ENCODE results near the gene NDUFA5.

The NDUFA5 gene

DNA sequence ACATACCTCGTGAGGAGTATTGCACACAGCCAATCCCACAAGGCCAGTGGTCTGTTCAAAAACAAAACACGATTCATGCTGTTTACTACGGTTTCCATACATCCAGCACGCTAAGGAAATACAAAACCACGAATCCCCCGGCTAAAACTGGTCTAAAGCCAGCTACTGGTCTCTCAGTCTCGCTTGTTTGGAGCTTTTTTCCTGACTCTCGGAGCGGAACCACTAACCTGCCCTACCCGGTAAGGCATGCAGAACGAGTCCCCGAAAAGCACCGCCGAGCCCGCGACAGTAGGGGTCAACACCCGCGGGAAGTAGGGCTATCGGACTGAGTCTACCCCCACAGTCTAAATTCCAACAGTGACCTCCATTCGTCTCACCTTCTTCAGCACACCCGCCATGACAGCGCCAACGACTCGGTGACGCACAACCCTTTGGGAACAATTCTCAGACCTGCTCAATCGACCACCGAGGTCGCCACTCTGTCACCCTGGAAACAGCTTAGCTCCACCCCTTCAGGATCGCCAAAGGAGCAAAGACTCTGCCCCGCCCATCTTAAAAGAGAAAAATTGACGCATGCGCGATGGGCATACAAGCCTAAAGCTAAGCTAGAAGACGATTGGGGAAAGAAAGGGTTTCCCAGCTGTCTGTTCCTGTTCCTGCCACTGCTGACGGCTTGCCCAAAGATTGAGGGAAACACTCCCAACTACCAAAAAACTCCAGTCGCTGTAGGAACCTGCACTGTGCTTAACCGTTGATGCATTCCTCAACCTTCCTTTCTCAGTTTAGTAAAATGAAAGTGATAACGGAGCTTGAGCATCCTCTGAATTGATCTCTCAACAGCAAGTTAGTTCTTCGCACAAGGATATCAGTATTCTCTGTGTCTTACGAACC, at the start of gene NDUFA5:
Gene NDUFA5, minus strand, starts transcription at position 421 of the 891 bp plus-strand sequence. Its CDS starts 23 bp downstream, at position 398.
- DNase-seq (ENCODE audit: low read depth) = peak; percentile 95

DNA sequence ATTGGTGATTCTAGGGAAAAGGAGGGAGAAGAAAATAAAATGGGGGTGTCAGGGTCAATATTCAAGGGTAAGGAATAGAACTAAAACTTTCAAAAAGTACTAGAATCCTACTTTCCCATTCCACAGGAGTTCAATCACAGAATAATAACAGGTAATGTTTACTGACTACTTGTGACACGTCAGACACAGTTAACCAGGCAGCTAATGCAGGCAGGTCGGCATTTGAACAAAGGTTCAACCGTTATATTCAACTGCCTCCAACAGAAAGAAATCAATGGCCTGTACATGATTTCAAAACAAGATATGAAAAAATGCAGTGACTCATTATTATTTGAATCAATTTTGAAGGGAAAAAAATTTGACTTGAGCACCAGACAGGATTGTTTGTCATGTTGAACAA, 47.1 kb upstream of the NDUFA5 start:
- DNase-seq (ENCODE audit: low read depth) = no peak

DNA sequence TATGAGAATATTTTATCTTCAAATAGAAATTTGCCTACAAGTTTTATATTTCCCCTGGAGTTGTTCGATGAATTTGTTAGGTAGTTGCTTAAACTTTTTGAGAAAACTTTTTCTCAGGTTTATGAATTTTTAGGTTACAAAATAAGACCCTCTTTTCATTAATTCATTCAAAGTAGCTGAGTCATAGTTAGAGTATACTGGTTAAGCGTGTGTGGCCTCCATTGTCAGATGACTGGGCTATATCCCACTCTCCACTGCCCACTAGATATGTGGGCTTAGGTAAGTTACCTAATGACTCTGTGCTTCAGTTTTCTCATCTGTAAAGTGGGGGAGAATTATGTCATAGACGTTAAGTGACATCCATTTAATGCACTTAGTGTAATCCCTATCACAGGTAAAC, 45.0 kb upstream of the NDUFA5 start:
- DNase-seq (ENCODE audit: low read depth) = no peak

DNA sequence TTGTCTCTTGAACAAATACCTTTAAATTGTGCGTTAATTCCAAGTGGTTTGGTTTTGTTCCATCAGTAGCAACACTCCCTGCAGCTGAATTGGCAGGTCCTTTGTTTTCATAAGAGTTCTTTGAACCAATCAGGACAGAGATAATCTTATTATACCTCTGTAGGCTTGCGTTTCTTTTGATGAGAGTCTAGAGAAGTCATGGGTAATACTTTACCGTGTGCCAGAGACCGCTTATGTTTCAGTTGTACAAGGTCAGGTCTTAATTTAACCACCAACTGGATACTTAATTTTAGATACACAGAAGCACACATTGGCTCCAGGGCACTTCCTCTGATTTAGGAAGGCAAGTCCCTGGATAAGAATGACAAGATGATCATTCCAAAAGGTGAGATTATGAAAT, 43.9 kb upstream of the NDUFA5 start, which contains the start of gene ASB15:
Gene ASB15, plus strand, starts transcription at position 292 of the 400 bp plus-strand sequence. CDS start 12,682 bp downstream, outside the sequence.
- DNase-seq (ENCODE audit: low read depth) = no peak

DNA sequence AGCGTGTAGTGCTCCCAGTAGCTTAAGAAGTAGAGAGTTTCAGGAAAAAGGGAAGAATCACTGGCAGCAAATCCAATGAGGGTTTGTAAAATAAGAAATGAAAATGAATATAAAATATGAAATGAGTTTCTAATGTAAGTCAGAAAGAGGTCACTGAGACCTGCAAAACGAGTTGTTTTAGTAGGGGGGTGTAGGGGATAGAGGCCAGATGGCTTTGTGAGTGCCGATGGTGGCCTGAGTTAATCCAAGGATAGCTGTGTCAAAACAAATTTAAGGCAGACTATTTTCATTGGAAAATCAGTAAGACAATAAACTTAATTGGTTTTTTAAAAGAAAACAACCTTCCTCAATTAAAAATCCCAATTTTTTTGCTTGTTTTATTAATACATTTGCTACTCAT, 43.3 kb upstream of the NDUFA5 start:
- no peak for DNase-seq (ENCODE audit: low read depth)

DNA sequence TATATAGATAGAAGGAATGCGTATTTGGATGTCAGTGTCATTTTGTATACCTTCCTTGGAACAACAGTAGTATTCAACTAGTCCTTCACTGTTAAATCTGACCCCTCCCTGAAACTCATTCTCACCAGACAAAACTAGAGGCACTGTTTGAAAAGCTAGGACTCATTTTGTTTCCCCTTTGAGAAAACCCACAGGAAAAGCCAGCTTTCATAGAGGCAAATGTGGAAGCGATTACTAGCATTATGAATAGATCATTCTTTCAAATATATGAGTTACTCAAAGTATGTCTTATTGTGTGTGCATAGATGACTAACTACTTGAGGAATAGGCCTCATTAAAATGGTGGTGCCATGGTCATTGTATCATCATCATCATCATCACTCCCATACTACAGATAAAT, 42.1 kb upstream of the NDUFA5 start:
- DNase-seq (ENCODE audit: low read depth) = no peak

DNA sequence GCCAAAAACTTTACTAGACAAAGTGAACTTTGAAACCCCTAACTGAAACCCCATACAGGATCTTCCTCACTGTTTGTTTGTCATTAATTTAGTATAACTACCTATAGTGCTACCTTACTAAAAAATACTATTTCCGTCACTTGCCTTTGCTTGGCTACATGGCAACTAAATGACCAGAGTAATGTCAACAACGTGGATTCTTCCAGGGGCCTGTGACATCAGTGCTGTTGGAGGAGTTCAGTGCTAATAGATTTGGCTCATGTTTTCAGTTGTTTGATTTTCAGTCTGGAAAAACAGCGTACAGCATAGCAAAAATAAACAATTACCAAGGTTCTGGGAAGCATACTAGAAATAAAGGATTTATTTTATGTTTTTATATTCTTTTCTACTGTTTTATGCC, 41.0 kb upstream of the NDUFA5 start:
- DNase-seq (ENCODE audit: low read depth) = no peak

DNA sequence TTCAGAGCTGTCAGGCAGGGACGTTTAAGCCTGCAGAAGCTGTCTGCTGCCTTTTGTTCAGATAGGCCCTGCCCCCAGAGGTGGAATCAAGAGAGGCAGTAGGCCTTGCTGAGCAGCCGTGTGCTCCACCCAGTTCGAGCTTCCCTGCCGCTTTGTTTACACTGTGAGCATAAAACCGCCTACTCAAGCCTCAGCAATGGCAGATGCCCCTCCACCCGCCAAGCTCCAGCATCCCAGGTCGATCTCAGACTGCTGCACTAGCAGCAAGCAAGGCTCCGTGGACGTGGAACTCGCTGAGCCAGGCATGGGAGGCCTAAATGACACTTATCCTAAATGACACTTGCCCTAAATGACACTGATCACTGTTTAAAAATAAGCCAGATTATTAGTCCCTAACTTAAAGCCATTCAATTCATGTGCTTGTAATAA, 37.2 kb upstream of the NDUFA5 start:
- no peak for DNase-seq (ENCODE audit: low read depth)

DNA sequence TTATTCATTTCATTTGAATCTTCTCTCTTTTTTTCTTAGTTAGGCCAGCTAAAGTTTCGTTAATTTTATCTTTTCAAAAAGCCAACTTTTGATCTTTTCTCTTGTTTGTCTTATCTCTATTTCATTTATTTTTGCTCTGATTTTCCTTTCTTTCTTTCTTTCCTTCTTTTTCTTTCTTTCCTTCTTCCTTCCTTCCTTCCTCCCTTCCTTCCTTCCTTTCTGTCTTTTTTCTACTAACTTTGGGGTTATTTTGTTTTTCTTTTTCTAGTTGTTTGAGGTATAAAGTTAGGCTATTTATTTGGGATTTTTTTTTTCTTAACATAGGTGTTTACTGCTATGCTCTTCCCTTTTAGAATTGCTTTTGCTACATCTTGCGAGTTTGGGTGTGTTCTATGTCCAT, 30.8 kb upstream of the NDUFA5 start:
- DNase-seq (ENCODE audit: low read depth) = no peak

DNA sequence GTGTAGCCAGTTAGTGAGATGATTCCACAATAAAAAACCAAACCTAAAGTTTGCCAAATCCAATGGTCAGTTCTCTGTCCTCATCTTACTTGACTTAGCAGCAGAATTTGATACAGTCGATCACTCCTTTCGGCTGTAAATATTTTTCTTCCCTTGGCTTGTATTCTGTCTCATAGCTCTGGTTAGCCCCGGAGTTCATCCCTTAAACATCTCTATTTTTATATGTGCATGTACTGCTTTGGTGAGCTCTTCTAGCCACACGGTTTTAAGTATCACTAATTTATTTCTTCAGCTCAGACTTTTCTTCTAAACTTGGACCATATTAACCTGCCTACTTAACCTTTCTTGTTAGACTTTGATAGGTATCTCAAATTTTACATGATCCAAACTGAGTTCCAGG, 26.2 kb upstream of the NDUFA5 start:
- no peak for DNase-seq (ENCODE audit: low read depth)

DNA sequence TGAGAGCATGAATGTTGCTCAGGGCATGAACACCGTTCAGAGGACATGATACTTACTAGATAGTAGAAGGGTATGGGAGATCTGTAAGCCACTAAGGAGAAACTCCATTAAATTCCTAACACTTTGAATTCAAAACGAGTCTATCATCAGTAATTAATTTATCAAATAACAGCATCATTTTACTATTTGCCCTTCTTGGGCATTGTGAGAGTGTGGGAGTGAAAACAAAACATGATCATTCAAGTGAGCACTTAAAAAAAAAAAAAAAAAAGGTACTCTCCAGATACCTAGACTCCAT, 23.5 kb upstream of the NDUFA5 start:
- DNase-seq (ENCODE audit: low read depth) = no peak

DNA sequence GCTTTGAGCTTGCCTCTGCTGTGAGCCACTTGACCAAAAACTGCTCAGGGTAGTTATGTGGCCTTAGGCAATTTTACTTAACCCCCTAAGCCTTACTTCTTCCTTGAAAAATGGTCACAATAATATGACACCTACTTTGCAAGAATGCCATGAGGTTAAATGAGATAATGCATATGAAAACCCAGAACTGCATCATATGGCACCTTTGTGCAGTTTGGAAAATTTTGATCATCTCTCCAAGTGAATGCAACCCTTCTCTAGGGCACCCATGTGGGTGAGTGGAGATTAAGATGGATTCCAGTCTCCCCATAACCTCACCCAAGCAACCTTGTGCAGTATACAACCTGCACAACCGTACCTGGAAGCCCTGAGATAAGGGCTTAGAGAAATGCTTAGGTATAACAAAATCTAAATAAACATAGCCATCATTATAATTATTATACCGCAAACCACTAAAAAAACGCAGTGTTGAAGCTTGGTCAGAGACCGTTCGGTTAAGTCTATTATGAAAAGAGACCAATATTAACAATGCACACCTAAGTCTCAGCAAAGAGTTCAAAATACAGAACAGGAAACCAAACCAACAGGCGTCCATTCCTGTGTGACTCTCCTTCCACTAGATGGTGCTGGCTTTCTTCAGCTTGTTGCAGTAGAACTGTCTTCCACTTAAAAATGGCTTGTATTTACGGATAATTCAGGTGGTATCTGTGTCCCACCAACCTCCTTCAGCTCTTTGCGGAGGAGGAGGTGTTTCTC, 23.0 kb upstream of the NDUFA5 start:
- no peak for DNase-seq (ENCODE audit: low read depth)

DNA sequence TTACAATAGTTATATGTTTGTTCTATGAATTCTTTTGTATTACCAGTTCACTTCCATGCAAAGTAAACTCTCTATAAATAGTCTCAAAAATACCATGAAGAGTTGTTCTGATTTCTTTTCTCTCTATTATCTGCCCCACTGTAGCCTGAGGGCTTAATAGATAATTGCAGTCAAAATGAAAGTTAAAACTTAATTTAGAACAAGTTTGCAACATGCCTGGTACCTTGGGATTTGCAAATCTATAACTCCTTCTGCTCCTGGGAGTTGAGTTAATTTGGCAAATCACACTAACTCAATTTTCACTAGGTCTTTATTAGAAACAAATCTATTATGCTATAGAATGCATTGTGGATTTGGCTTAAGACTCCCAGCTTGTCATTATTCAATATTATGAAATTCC, 21.8 kb upstream of the NDUFA5 start:
- DNase-seq (ENCODE audit: low read depth) = no peak

DNA sequence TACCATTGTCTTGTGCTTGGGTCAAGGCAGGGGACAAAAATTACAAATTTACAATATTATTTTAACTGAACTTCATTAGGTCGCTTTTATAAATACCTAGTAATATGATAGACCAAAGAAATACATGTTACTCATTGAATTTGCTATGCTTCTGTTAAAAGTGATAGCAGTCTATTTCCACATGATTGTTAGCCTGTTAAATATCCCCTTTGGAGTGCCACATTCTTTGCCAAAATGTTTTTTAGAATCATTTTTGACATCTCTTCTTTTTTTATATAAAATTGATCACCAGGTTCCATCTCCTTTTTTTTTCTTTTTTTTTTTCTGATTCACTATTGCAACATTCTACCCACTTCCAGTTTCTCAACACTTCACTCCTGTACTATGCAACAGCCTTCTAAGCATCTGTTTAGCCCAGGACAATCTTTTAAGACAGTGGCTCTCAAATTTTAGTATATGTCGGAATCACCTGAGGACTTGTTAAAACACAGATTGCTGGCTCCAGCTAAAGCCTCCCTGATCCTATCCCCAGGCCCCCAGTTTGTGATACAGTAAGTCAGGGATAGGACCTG, 16.4 kb upstream of the NDUFA5 start:
- no peak for DNase-seq (ENCODE audit: low read depth)

DNA sequence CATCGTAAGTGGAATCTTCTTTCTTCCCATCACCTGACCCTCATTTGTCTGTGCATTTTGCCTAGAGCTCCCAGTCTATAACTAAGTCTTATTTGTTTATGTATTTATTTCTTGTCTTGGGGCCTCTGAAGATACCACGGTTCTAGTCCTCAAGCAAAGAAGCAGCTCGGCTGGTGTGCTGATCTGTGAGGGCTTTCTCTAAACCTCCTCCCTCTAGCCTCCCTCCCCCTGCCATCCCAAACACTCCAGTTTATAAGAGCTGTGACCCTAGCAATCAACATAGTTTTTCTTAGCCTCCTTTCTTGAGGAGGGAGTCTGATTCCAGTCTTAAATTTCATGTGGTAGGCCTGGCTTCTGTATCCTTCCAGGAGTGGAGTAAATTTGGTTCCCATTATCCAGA, 15.7 kb upstream of the NDUFA5 start:
- no peak for DNase-seq (ENCODE audit: low read depth)

DNA sequence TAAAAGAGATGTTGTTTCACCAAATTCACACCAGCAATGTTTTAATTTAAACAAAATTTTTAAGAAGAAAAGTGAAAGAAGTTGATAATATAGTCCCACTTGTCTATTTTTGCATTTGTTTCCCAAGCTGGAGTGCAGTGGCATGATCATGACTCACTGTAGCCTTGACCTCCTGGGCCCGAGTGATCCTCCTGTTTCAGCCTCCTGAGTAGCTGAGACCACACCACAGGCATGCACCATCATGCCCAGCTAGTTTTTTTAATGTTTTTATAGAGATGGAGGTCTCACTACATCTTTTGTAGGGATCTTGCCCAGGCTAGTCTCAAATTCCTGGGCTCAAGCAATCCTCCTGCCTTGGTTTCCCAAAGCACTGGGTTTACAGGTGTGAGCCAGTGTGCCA, 14.1 kb upstream of the NDUFA5 start:
- DNase-seq (ENCODE audit: low read depth) = no peak

DNA sequence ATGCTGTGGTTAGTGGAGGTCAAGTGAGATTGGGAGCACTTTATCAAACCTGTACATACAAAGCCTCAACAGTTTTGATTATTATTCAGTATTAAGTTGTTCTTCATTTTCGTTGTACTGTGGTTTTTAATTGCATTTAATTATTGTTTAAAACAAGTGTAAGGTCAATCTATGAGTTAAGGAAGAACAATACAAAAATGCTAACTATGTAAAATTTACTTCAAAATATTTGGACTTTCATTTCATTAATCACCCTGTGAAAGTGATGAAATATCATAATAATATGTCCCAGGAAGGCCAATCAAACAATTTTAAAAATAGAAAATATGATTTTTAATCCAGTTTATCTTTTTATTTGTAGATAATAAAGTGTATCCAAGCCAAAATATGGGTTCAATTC, 13.6 kb upstream of the NDUFA5 start:
- DNase-seq (ENCODE audit: low read depth) = no peak

DNA sequence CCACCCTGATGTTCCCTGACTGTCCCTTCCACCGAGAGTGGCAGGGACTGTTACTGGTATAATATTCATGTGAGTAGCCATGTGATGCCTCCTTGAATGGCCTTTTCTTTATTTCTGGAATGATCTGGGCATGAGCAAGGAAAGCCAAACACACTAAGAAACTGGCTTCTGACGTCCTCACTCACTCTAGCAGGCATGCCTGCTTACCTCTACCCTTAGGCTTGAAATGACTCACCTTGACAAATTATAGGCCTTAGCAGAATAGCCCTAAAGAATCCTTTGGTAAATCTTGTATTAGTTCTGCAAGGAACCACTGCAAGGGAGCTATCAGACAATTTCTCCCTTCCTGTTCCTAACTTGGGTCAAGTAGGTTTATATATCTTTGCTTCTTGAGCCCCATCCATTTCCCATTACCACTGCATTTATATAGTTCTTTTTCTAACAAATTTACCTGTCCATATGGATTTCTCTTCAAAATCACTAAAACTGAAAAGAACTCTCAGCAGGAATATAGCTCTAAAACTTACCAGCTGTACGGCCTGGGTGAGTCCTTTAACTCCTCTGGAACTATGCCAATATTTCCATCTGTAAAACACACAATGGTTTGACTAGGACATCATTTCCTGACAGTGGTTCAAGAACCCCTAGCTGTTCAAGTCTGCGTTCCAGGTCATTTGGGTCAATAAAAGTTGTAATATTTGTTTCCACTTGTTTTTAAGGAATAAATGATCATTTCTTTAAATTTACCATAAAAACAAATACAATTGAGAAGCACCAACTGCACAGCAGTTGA, 13.0 kb upstream of the NDUFA5 start:
- no peak for DNase-seq (ENCODE audit: low read depth)

DNA sequence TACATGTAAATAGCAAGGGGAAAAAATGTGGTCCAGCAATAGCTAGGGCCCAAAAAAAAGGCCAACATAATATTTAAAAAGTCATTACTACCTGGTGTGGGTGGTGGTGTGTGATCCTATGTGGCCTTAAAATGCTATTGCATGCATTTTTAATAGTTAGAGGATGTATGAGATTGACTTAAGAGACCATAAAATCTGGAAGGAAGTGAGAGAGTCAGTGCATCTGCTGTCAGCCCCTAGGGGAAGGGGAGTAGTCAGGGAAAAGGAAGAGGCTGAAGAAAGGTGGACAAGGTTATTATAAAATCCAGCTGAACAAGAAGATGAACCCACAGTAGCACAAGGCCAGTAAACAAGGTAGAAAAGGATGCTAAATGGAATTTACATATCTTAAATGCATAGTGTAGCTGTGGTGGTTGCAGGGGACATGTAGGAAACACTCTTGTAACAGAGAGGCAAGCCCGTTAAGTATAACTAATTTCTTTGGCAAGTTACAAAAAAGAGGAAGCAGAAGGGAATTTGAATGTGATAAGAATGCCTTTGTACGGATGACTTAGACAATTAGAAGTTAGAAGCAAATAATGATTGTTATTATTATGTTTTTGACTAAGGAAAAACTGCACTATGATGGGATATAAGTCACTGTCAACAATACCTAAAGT, 11.9 kb upstream of the NDUFA5 start:
- DNase-seq (ENCODE audit: low read depth) = no peak

DNA sequence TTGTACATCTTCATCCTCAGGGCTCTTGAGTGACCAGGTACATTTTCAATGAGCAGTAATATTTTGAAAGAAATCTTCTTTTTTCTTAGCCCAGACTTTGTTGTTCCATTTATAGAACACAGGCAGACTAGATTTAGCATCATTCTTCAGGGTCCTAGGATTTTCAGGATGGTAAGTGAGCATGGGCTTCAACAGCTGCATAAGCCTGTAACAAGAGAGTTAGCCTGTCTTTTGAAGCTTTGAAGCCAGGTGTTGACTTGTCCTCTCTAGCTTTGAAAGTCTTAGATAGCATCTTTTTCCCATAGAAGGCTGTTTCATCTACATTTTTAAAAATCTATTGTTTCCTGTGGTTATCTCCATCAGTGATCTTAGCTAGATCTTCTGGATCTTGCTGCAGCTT, 4.5 kb upstream of the NDUFA5 start:
- no peak for DNase-seq (ENCODE audit: low read depth)

DNA sequence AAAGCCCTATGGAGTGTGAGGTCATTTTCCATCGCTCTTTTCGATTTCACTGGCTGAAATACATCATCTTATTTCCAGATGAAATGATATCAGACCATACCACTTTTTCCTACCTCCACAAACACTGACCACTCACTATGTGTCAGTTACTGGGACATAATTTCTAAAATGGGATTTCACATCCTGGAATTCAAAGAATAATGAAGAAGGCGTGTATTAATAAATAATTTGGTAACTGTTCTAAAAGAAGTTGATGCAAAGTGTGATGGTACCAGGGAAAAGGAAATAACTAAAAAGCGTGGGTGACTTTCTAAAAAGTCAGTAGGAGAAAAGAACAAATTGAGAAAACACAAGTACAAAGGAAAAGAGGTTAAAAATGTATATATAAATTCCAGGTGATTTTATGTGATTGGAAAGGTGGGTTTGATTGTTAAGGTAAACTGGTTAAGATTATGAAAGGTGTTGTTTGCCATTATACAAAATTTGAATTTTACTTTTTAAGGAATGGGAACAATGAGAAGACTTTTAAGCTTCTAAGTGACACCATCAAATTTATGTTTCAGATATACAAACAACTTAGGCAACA, 764 bp upstream of the NDUFA5 start:
- no peak for DNase-seq (ENCODE audit: low read depth)
